Measurements from ENCODE around the gene TGM3.

DNA sequence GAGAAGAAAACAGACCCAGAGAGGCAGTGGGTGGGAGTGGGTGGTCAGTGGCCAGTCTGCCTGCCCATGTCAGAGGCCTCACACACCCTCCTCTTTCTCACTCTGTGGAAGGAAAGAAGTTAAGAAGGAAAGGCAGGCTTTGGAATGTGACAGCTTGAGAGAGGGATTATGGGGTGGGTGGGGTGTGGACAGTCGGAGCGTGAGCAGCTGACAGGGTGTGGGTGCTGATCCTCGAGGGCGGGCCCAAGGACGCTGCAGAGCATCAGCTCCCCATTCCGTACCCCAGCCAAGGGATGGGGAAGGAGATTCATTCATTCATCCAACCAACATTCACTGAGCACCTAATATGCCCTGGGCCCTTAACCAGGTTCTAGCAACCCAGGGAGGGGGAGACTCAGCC, 89.7 kb downstream of the TGM3 start:
- TF ChIP-seq SMC3 (IDR thresholded peaks at IDR 0.05; ENCODE audit: low read depth, low read length) (no peak), POLR2A (IDR thresholded peaks at IDR 0.05; ENCODE audit: low read depth, low read length) (no peak), FOS (IDR thresholded peaks at IDR 0.05; ENCODE audit: low read depth, low read length) (no peak), RAD21 (IDR thresholded peaks at IDR 0.05; ENCODE audit: low read length) (no peak), NFE2L2 (IDR thresholded peaks at IDR 0.05; ENCODE audit: low read depth, low read length) (no peak), MAFK (IDR thresholded peaks at IDR 0.05; ENCODE audit: low read depth, low read length) (no peak), RFX5 (IDR thresholded peaks at IDR 0.05; ENCODE audit: low read depth, low read length) (no peak), MAZ (IDR thresholded peaks at IDR 0.05; ENCODE audit: borderline replicate concordance, low read depth, low read length) (no peak)
- TF ChIP-seq, protein P1, sequence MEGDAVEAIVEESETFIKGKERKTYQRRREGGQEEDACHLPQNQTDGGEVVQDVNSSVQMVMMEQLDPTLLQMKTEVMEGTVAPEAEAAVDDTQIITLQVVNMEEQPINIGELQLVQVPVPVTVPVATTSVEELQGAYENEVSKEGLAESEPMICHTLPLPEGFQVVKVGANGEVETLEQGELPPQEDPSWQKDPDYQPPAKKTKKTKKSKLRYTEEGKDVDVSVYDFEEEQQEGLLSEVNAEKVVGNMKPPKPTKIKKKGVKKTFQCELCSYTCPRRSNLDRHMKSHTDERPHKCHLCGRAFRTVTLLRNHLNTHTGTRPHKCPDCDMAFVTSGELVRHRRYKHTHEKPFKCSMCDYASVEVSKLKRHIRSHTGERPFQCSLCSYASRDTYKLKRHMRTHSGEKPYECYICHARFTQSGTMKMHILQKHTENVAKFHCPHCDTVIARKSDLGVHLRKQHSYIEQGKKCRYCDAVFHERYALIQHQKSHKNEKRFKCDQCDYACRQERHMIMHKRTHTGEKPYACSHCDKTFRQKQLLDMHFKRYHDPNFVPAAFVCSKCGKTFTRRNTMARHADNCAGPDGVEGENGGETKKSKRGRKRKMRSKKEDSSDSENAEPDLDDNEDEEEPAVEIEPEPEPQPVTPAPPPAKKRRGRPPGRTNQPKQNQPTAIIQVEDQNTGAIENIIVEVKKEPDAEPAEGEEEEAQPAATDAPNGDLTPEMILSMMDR (conservative IDR thresholded peaks at IDR 0.05; ENCODE audit: low read depth, low read length): no peak
- TF ChIP-seq, protein P2, sequence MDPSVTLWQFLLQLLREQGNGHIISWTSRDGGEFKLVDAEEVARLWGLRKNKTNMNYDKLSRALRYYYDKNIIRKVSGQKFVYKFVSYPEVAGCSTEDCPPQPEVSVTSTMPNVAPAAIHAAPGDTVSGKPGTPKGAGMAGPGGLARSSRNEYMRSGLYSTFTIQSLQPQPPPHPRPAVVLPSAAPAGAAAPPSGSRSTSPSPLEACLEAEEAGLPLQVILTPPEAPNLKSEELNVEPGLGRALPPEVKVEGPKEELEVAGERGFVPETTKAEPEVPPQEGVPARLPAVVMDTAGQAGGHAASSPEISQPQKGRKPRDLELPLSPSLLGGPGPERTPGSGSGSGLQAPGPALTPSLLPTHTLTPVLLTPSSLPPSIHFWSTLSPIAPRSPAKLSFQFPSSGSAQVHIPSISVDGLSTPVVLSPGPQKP (IDR thresholded peaks at IDR 0.05; ENCODE audit: borderline replicate concordance, low read depth, low read length): no peak
